ENCODE results near the gene ADAMTS9.
A peak's percentile ranks its signal among the peaks of the same experiment; 100 is the strongest.

Gene ADAMTS9

GRCh38 chr3:64494526-64494925, 193.3 kb downstream of the ADAMTS9 start:
- TF ChIP-seq POLR2A (IDR thresholded peaks at IDR 0.05; ENCODE audit: low read depth, low read length), result no peak
- no peak for TF ChIP-seq TAF1 (IDR thresholded peaks at IDR 0.05; ENCODE audit: borderline replicate concordance, low read depth, low read length)
- no peak for TF ChIP-seq POLR2AphosphoS5 (IDR thresholded peaks at IDR 0.05; ENCODE audit: low read depth, low read length)
- no peak for DNase-seq (ENCODE audit: insufficient read length)
- FAIRE-seq, result no peak

GRCh38 chr3:64493149-64493548, 194.7 kb downstream of the ADAMTS9 start:
- no peak for FAIRE-seq
- TF ChIP-seq POLR2A (IDR thresholded peaks at IDR 0.05; ENCODE audit: low read depth, low read length) (no peak), TAF1 (IDR thresholded peaks at IDR 0.05; ENCODE audit: borderline replicate concordance, low read depth, low read length) (no peak), POLR2AphosphoS5 (IDR thresholded peaks at IDR 0.05; ENCODE audit: low read depth, low read length) (no peak)
- DNase-seq (ENCODE audit: insufficient read length), result no peak

- TF ChIP-seq TAF1 (IDR thresholded peaks at IDR 0.05; ENCODE audit: borderline replicate concordance, low read depth, low read length) (no peak), POLR2AphosphoS5 (IDR thresholded peaks at IDR 0.05; ENCODE audit: low read depth, low read length) (no peak), POLR2A (IDR thresholded peaks at IDR 0.05; ENCODE audit: low read depth, low read length) (no peak)
- DNase-seq (ENCODE audit: insufficient read length) (no peak), FAIRE-seq (no peak)
Measured at GRCh38 chr3:64491843-64492242, 196.0 kb downstream of the ADAMTS9 start.

- no peak for DNase-seq (ENCODE audit: insufficient read length)
- no peak for TF ChIP-seq TAF1 (IDR thresholded peaks at IDR 0.05; ENCODE audit: borderline replicate concordance, low read depth, low read length)
- TF ChIP-seq POLR2AphosphoS5 (IDR thresholded peaks at IDR 0.05; ENCODE audit: low read depth, low read length), result no peak
- TF ChIP-seq POLR2A (IDR thresholded peaks at IDR 0.05; ENCODE audit: low read depth, low read length), result no peak
- FAIRE-seq, result no peak
Measured at GRCh38 chr3:64490180-64490724, 197.5 kb downstream of the ADAMTS9 start.

GRCh38 chr3:64489361-64490044, 198.3 kb downstream of the ADAMTS9 start:
- TF ChIP-seq POLR2AphosphoS5 (IDR thresholded peaks at IDR 0.05; ENCODE audit: low read depth, low read length) (no peak), POLR2A (IDR thresholded peaks at IDR 0.05; ENCODE audit: low read depth, low read length) (no peak), TAF1 (IDR thresholded peaks at IDR 0.05; ENCODE audit: borderline replicate concordance, low read depth, low read length) (no peak)
- no peak for DNase-seq (ENCODE audit: insufficient read length)
- no peak for FAIRE-seq

GRCh38 chr3:64488939-64489338, 198.9 kb downstream of the ADAMTS9 start:
- no peak for DNase-seq (ENCODE audit: insufficient read length)
- FAIRE-seq, result no peak
- TF ChIP-seq POLR2AphosphoS5 (IDR thresholded peaks at IDR 0.05; ENCODE audit: low read depth, low read length) (no peak), TAF1 (IDR thresholded peaks at IDR 0.05; ENCODE audit: borderline replicate concordance, low read depth, low read length) (no peak), POLR2A (IDR thresholded peaks at IDR 0.05; ENCODE audit: low read depth, low read length) (no peak)

GRCh38 chr3:64484289-64484992, 203.4 kb downstream of the ADAMTS9 start:
- DNase-seq (ENCODE audit: insufficient read length), result peak; percentile 16
- no peak for TF ChIP-seq POLR2AphosphoS5 (IDR thresholded peaks at IDR 0.05; ENCODE audit: low read depth, low read length)
- no peak for TF ChIP-seq TAF1 (IDR thresholded peaks at IDR 0.05; ENCODE audit: borderline replicate concordance, low read depth, low read length)
- TF ChIP-seq POLR2A (IDR thresholded peaks at IDR 0.05; ENCODE audit: low read depth, low read length), result no peak
- FAIRE-seq, result peak; percentile 92

GRCh38 chr3:64483467-64483866, 204.3 kb downstream of the ADAMTS9 start:
- FAIRE-seq (no peak), DNase-seq (ENCODE audit: insufficient read length) (no peak)
- TF ChIP-seq POLR2AphosphoS5 (IDR thresholded peaks at IDR 0.05; ENCODE audit: low read depth, low read length) (no peak), POLR2A (IDR thresholded peaks at IDR 0.05; ENCODE audit: low read depth, low read length) (no peak), TAF1 (IDR thresholded peaks at IDR 0.05; ENCODE audit: borderline replicate concordance, low read depth, low read length) (no peak)

- no peak for TF ChIP-seq TAF1 (IDR thresholded peaks at IDR 0.05; ENCODE audit: borderline replicate concordance, low read depth, low read length)
- no peak for TF ChIP-seq POLR2AphosphoS5 (IDR thresholded peaks at IDR 0.05; ENCODE audit: low read depth, low read length)
- TF ChIP-seq POLR2A (IDR thresholded peaks at IDR 0.05; ENCODE audit: low read depth, low read length), result no peak
- no peak for FAIRE-seq
- no peak for DNase-seq (ENCODE audit: insufficient read length)
Measured at GRCh38 chr3:64475037-64475436, 212.8 kb downstream of the ADAMTS9 start.

GRCh38 chr3:64473466-64473865, 214.3 kb downstream of the ADAMTS9 start:
- FAIRE-seq (no peak), DNase-seq (ENCODE audit: insufficient read length) (no peak)
- TF ChIP-seq POLR2AphosphoS5 (IDR thresholded peaks at IDR 0.05; ENCODE audit: low read depth, low read length) (no peak), TAF1 (IDR thresholded peaks at IDR 0.05; ENCODE audit: borderline replicate concordance, low read depth, low read length) (no peak), POLR2A (IDR thresholded peaks at IDR 0.05; ENCODE audit: low read depth, low read length) (no peak)

GRCh38 chr3:64470436-64470835, 217.4 kb downstream of the ADAMTS9 start:
- DNase-seq (ENCODE audit: insufficient read length), result no peak
- no peak for FAIRE-seq
- TF ChIP-seq POLR2AphosphoS5 (IDR thresholded peaks at IDR 0.05; ENCODE audit: low read depth, low read length), result no peak
- TF ChIP-seq TAF1 (IDR thresholded peaks at IDR 0.05; ENCODE audit: borderline replicate concordance, low read depth, low read length), result no peak
- TF ChIP-seq POLR2A (IDR thresholded peaks at IDR 0.05; ENCODE audit: low read depth, low read length), result no peak
